ENCODE data around the gene EHBP1.
"Not testable (repeated sequence)": the region's sequence is repeated elsewhere in the genome, so short reads cannot be mapped to it uniquely, and the experiment has no call there.

The EHBP1 gene

DNA sequence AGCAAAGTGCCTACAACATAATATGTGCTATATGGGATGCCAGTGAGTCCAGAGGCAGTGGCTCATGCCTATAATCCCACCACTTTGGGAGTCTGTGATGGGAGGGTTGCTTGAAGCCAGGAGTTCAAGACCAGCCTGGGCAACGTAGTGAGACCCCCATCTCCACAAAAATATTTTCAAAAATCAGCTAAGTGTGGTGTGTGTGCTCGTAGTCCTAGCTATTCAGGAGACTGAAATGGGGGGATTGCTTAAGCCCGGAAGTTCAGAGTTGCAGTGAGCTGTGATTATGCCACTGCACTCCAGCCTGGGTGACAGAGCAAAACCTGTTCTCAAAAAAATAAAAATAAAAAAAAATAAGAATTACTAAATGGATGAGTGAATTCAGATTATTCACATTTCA, 368.5 kb downstream of the EHBP1 start:
- no peaks in the 10 kb centered on the region for H3K4me1 ChIP-seq (ENCODE audit: control insufficient read depth, low read length)
- H3K36me3 ChIP-seq (ENCODE audit: control insufficient read depth, low read length) = no peaks in the 10 kb centered on the region
- H3K9me2 ChIP-seq (replicated peaks; ENCODE audit: control insufficient read depth, low read length) = no peaks in the 10 kb centered on the region
- TF ChIP-seq EZH2phosphoT487 (IDR thresholded peaks at IDR 0.05; ENCODE audit: borderline replicate concordance, low read length) = no peak
- TF ChIP-seq, protein P1, sequence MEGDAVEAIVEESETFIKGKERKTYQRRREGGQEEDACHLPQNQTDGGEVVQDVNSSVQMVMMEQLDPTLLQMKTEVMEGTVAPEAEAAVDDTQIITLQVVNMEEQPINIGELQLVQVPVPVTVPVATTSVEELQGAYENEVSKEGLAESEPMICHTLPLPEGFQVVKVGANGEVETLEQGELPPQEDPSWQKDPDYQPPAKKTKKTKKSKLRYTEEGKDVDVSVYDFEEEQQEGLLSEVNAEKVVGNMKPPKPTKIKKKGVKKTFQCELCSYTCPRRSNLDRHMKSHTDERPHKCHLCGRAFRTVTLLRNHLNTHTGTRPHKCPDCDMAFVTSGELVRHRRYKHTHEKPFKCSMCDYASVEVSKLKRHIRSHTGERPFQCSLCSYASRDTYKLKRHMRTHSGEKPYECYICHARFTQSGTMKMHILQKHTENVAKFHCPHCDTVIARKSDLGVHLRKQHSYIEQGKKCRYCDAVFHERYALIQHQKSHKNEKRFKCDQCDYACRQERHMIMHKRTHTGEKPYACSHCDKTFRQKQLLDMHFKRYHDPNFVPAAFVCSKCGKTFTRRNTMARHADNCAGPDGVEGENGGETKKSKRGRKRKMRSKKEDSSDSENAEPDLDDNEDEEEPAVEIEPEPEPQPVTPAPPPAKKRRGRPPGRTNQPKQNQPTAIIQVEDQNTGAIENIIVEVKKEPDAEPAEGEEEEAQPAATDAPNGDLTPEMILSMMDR (IDR thresholded peaks at IDR 0.05; ENCODE audit: low read depth, low read length, poor library complexity, severe bottlenecking) = no peak
- H3F3A ChIP-seq (ENCODE audit: control insufficient read depth, insufficient read depth) = no peaks in the 10 kb centered on the region
- no peaks in the 10 kb centered on the region for H4K20me1 ChIP-seq (ENCODE audit: control insufficient read depth, insufficient read depth, low read depth, low read length)
- no peak overlapping the region for H3K4me2 ChIP-seq (ENCODE audit: low read length)
- no peaks in the 10 kb centered on the region for H3K27me3 ChIP-seq (ENCODE audit: control insufficient read depth, low read length)
- H3K27ac ChIP-seq (ENCODE audit: low read depth, low read length) = no peak overlapping the region
- H3K4me3 ChIP-seq (ENCODE audit: low read length) = no peak overlapping the region
- H3K79me2 ChIP-seq (ENCODE audit: control insufficient read depth, low read length) = no peaks in the 10 kb centered on the region
- H3K9me3 ChIP-seq (ENCODE audit: control insufficient read depth, insufficient read depth, low read length) = no peaks in the 10 kb centered on the region

DNA sequence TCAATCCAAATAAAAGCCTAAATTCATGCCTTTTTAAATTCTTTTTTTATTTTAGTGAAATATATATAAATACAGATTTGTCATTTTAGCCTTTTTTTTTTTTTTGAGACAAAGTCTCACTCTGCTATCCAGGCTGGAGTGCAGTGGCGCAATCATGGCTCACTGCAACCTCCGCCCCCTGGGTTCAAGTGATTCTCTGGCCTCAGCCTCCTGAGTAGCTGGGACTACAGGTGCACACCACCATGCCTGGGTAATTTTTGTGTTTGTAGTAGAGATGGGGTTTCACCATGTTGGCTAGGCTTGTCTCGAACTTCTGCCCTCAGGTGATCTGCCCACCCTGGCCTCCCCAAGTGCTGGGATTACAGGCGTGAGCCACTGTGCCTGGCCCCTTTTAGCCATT, 368.9 kb downstream of the EHBP1 start:
- H4K20me1 ChIP-seq (ENCODE audit: control insufficient read depth, insufficient read depth, low read depth, low read length); H3K4me2 ChIP-seq (ENCODE audit: low read length); H3K27ac ChIP-seq (ENCODE audit: low read depth, low read length); H3F3A ChIP-seq (ENCODE audit: control insufficient read depth, insufficient read depth); H3K4me1 ChIP-seq (ENCODE audit: control insufficient read depth, low read length); H3K27me3 ChIP-seq (ENCODE audit: control insufficient read depth, low read length); H3K36me3 ChIP-seq (ENCODE audit: control insufficient read depth, low read length); H3K9me2 ChIP-seq (replicated peaks; ENCODE audit: control insufficient read depth, low read length); H3K79me2 ChIP-seq (ENCODE audit: control insufficient read depth, low read length); H3K4me3 ChIP-seq (ENCODE audit: low read length); H3K9me3 ChIP-seq (ENCODE audit: control insufficient read depth, insufficient read depth, low read length): not testable (repeated sequence)

DNA sequence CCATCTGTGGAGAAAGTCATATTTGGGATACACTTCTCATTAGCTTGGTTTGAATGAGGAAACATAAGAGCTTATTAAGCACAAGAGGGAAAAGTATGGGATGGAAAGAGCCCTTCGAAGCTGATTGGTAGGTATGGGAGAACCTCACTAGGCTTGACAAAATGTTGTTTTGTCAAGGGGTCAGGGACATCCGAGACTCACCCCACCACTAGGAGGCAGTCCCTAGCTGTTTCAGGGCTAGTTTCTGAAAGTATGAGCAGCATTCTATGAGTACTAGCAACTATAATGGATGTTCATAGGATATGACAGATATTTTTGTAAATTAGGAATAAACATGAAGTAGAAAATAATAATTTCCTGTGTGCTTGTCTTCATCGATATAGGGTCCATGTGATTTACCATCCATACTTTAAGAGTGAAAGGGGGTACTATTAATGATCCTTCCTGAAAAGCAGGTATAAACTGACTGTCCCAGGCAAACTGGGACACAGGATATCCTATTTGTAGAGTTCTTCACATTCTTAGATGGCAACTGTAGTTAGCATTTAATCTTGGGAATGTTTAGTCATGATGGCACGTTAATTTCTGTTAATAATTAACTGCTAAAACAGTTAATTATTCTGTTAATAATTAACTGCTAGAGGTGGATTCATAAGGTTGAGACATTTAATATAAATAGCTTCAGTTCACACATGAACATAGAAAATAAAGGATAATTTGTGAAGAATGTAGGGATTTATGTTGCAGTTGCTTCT, 373.5 kb downstream of the EHBP1 start:
- H4K20me1 ChIP-seq (ENCODE audit: control insufficient read depth, insufficient read depth, low read depth, low read length) = no peaks in the 10 kb centered on the region
- H3K79me2 ChIP-seq (ENCODE audit: control insufficient read depth, low read length) = no peaks in the 10 kb centered on the region
- H3F3A ChIP-seq (ENCODE audit: control insufficient read depth, insufficient read depth) = no peaks in the 10 kb centered on the region
- H3K27me3 ChIP-seq (ENCODE audit: control insufficient read depth, low read length) = no peaks in the 10 kb centered on the region
- no peak overlapping the region for H3K4me3 ChIP-seq (ENCODE audit: low read length)
- no peaks in the 10 kb centered on the region for H3K4me1 ChIP-seq (ENCODE audit: control insufficient read depth, low read length)
- no peak overlapping the region for H3K4me2 ChIP-seq (ENCODE audit: low read length)
- no peaks in the 10 kb centered on the region for H3K36me3 ChIP-seq (ENCODE audit: control insufficient read depth, low read length)
- no peaks in the 10 kb centered on the region for H3K9me2 ChIP-seq (replicated peaks; ENCODE audit: control insufficient read depth, low read length)
- no peaks in the 10 kb centered on the region for H3K9me3 ChIP-seq (ENCODE audit: control insufficient read depth, insufficient read depth, low read length)
- TF ChIP-seq EZH2phosphoT487 (IDR thresholded peaks at IDR 0.05; ENCODE audit: borderline replicate concordance, low read length) = no peak
- TF ChIP-seq, protein P1 (IDR thresholded peaks at IDR 0.05; ENCODE audit: low read depth, low read length, poor library complexity, severe bottlenecking) = peak; percentile 69
- H3K27ac ChIP-seq (ENCODE audit: low read depth, low read length) = no peak overlapping the region

DNA sequence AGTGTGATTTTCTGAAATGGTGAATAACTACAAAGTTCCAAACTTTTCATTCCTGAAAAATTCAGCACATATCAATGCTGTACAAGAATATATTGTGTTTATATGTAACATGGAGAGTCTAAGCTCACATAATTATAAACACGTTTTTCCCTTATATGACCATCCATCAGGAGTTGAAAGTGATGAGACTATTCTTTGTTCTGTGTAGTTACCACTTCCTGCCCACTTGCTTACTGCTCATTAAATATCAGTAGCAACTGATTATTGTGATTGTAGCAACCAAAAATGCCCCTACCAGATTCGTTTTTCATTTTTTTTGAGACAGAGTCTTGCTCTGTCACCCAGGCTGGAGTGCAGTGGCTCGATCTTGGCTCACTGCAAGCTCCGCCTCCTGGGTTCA, 375.9 kb downstream of the EHBP1 start:
- no peak for TF ChIP-seq EZH2phosphoT487 (IDR thresholded peaks at IDR 0.05; ENCODE audit: borderline replicate concordance, low read length)
- TF ChIP-seq, protein P1 (IDR thresholded peaks at IDR 0.05; ENCODE audit: low read depth, low read length, poor library complexity, severe bottlenecking) = no peak
- H3K9me3 ChIP-seq (ENCODE audit: control insufficient read depth, insufficient read depth, low read length) = no peaks in the 10 kb centered on the region
- no peaks in the 10 kb centered on the region for H3K9me2 ChIP-seq (replicated peaks; ENCODE audit: control insufficient read depth, low read length)
- H3K36me3 ChIP-seq (ENCODE audit: control insufficient read depth, low read length) = no peaks in the 10 kb centered on the region
- 0 out of 2 replicates have a peak, but pooled peaks cover 1% of the 10 kb centered on the region for H3K27me3 ChIP-seq (ENCODE audit: control insufficient read depth, low read length)
- no peaks in the 10 kb centered on the region for H3F3A ChIP-seq (ENCODE audit: control insufficient read depth, insufficient read depth)
- no peak overlapping the region for H3K4me2 ChIP-seq (ENCODE audit: low read length)
- H3K4me3 ChIP-seq (ENCODE audit: low read length) = no peak overlapping the region
- H3K79me2 ChIP-seq (ENCODE audit: control insufficient read depth, low read length) = no peaks in the 10 kb centered on the region
- no peaks in the 10 kb centered on the region for H4K20me1 ChIP-seq (ENCODE audit: control insufficient read depth, insufficient read depth, low read depth, low read length)
- H3K4me1 ChIP-seq (ENCODE audit: control insufficient read depth, low read length) = no peaks in the 10 kb centered on the region
- no peak overlapping the region for H3K27ac ChIP-seq (ENCODE audit: low read depth, low read length)
